Natural killer cell treated with Interleukin-12 subunit alpha and Interleukin-12 subunit beta and Interleukin-15 and Interleukin-18, amount 100 ng/mL, for 72 hours (primary cell): Measurements from ENCODE around the gene TKFC. TPM values are rescaled to one million over a fixed set of nuclear protein-coding genes. Genes with fewer than 3 reads are reported as not detected.

Experiments
- ATAC-seq, 2 donors: fragments of 150-1000 bp; cut with Tn5 transposase in 1 of 2; sonication (Bioruptor Pico), chemical (Tn5 transposase) in 1 of 2; 2 replicates each; pipeline ENCODE4 v1.10.0; 2021
- DNase-seq: peaks from one replicate; pipeline ENCODE4 v3.0.0; 2022; ENCODE audit warnings: low spot score
- H3K27ac Mint-ChIP-seq, 2 donors: 1 replicate in 1 of 2; 2 replicates in 1 of 2; pipeline ENCODE4 v1.8.0; 2022; ENCODE audit warnings: mixed read lengths in 2 of 2, mild to moderate bottlenecking in 1 of 2, moderate library complexity in 1 of 2
- H3K27me3 Mint-ChIP-seq, 2 donors: 1 replicate in 1 of 2; 2 replicates in 1 of 2; pipeline ENCODE4 v1.8.0; 2022; ENCODE audit warnings: mixed read lengths in 2 of 2
- H3K36me3 Mint-ChIP-seq: one replicate; pipeline ENCODE4 v1.8.0; 2022; ENCODE audit warnings: mixed read lengths
- H3K4me1 Mint-ChIP-seq, 2 donors: 1 replicate in 1 of 2; 2 replicates in 1 of 2; pipeline ENCODE4 v1.8.0; 2022; ENCODE audit warnings: low read depth in 2 of 2, mixed read lengths in 2 of 2, mild to moderate bottlenecking in 1 of 2
- H3K4me3 Mint-ChIP-seq: one replicate; pipeline ENCODE4 v1.8.0; 2022; ENCODE audit warnings: mixed read lengths
- H3K9me3 Mint-ChIP-seq: 2 replicates; pipeline ENCODE4 v1.8.0; 2022; ENCODE audit warnings: mixed read lengths
- total RNA-seq, 2 donors: library from RNA; stranded (reverse); gene quantifications; one replicate each; pipeline ENCODE4 v1.2.3, GENCODE V29; 2022

The TKFC gene, protein sequence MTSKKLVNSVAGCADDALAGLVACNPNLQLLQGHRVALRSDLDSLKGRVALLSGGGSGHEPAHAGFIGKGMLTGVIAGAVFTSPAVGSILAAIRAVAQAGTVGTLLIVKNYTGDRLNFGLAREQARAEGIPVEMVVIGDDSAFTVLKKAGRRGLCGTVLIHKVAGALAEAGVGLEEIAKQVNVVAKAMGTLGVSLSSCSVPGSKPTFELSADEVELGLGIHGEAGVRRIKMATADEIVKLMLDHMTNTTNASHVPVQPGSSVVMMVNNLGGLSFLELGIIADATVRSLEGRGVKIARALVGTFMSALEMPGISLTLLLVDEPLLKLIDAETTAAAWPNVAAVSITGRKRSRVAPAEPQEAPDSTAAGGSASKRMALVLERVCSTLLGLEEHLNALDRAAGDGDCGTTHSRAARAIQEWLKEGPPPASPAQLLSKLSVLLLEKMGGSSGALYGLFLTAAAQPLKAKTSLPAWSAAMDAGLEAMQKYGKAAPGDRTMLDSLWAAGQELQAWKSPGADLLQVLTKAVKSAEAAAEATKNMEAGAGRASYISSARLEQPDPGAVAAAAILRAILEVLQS
- 10 to 100 TPM; 18.9 to 38.9 TPM for total RNA-seq

DNA sequence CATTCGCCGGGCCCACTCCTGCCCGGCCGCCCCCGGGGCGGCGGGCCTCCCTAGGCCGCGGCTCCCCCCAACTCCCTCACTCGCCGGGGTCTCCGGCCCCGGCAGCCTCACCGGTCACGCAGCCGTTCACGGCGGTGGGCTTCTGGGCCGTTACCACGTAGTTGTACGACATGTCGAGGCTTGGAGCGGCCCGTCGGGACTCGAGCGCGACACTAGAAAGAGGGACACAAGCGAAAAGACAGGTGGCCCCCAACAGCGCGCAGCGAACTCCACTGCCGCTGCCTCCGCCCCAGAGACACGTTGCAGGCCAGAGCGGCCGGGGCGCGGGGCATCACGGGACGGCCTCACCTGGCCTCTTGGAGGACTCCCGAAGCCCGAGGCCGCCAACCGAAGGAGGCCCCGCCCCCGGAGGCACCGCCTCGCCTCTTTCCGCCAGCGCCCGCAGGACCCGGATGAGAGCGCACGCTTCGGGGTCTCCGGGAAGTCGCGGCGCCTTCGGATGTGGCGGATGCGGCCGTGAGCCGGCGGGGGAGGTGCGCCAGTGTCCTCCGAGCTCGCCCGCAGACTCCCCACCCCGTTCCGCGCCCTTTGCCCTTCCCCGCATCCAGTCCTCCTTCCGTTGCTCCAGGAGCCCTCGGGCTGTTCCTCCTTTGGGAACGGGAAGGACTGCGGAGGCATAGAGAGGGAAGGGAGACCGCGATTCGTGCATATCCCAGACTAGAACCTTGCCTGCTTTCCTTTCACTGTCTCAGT, at the start of gene TKFC, which contains the start of gene DDB1:
TSS of gene TKFC (plus strand) at position 432 of the 753 bp plus-strand sequence. CDS start 1,501 bp downstream, outside the sequence.
TSS of gene DDB1 (minus strand) at position 309 of the 753 bp plus-strand sequence. CDS start at position 172, 137 bp downstream.
- Mint-ChIP-seq H3K4me3 (peak within 1 kb of the TSS; percentile 99), H3K4me1 (peaks cover 43 to 45% of the 10 kb centered on the region in 2 donors), H3K36me3 (peaks cover 14% of the 10 kb centered on the region), H3K9me3 (no peaks in the 10 kb centered on the region), H3K27ac (peak within 1 kb of the TSS; percentile 98), H3K27me3 (no peaks in the 10 kb centered on the region)
- peak; percentile 97 to 98 for ATAC-seq
- DNase-seq: peak; percentile 98

DNA sequence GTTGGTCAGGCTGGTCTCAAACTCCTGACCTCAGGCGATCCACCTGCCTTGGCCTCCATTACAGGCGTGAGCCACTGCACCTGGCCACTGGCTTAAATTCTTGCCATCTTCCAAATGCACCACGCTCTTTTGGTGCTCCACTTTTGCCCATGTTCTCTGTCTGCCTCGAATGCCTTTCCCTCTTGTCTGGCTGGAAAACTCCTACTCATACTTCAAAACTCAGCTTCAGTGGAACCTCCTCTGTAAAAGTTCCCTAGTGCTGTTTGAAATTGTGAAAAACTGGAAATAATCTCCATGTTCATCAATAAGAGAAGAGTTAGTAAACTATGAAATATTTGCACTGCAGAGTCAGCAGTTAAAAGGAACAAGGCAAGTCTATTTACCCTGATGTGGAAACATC, 49.4 kb upstream of the TKFC start:
- no peak for DNase-seq
- H3K4me3 Mint-ChIP-seq: no peak overlapping the region
- no peaks in the 10 kb centered on the region for H3K9me3 Mint-ChIP-seq
- H3K4me1 Mint-ChIP-seq: peaks cover 0 to 3% of the 10 kb centered on the region in 2 donors
- H3K36me3 Mint-ChIP-seq: no peaks in the 10 kb centered on the region
- no peak for ATAC-seq
- H3K27ac Mint-ChIP-seq: no peak overlapping the region
- H3K27me3 Mint-ChIP-seq: peaks cover 0 to 3% of the 10 kb centered on the region in 2 donors

DNA sequence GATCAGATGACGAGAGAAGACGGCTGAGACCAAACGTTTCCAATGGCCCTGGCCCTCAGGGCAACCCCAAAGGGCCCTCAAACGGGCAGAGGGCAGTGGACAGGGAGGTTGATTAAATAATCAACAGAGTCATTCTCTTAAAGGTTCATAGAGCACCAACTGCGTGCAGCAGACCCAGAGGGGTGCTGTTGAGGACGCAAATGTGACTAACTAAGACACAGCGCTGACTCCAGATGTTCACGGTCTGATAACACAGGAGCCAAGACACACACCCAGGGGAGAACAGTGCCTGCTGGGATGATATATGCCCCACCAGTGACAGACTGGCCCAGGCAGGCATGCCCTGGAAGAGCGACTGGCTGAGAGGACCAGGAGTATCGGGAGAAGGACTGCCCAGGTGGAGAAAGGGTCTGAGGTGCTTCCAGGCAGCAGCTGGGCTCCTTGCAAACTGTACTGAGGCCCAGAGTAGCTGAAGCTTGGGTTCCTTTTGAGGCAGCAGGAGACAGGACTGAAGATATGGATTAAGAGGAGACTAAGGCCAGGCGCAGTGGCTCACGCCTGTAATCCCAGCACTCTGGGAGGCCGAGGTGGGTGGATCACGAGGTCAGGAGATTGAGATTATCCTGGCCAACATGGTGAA, 45.6 kb upstream of the TKFC start:
- Mint-ChIP-seq H3K9me3 (no peaks in the 10 kb centered on the region), H3K36me3 (no peaks in the 10 kb centered on the region), H3K27me3 (peaks cover 5 to 6% of the 10 kb centered on the region in 2 donors), H3K4me3 (no peak overlapping the region), H3K27ac (no peak overlapping the region), H3K4me1 (no peaks in the 10 kb centered on the region)
- DNase-seq (no peak), ATAC-seq (no peak)

DNA sequence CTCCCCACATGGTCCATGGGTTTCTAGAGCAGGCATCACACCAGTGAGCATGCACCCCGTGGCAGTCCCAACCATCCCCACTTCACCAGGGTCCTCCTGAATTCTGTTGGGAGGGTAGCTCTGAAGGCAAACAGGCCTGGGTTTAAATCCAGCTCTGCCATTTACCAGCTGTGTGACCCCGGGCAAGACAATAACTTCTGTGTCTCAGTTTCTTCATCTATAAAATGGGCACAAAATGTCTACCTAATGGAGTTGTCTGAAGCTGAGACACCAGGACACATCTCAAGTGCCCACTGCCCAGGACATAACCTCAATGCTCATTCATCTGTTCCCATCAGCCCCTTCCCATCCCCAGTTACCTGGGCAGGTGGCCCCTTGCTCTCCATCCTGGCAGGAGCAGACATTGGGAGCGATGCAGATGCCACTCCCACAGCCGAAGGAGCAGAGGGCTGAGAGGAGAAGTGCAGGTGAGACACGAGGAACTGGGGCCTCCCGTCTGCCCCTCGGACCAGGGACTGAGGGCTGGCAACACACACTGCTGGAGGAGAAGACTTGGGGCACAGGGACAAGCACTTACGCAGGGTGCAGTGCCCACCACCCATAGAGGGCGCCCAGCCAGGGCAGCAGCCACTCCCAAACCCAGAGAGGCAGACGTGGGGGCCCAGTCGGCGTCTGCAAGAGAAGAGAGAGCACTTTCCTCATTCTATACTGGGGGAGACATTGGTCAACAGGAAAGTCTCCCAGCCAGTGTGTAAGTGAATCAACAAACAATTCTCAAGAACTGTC, 41.9 kb upstream of the TKFC start:
- DNase-seq (no peak), ATAC-seq (no peak)
- H3K9me3 Mint-ChIP-seq: no peaks in the 10 kb centered on the region
- H3K4me1 Mint-ChIP-seq: peaks cover 0 to 2% of the 10 kb centered on the region in 2 donors
- H3K36me3 Mint-ChIP-seq: no peaks in the 10 kb centered on the region
- H3K27me3 Mint-ChIP-seq: peaks cover 8 to 10% of the 10 kb centered on the region in 2 donors
- H3K4me3 Mint-ChIP-seq: no peak overlapping the region
- H3K27ac Mint-ChIP-seq: no peak overlapping the region

DNA sequence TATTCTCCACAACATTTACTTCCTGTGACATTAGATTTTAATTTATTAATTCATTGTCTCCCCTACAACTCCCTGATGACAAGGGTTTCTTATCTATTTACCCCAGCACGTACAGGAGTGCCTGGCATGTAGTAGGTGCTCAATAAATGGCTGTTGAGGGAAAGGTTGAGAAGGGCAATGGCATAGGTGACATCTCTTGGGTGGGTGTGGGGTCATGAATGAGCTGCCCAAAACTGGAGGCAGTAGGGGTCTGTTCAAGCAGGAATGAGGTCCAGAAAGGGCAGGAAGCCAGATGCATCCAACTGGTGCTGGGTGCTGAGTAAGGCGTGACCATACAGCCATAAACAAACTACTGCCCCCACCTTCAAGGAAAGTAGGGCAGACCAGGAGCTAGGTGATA, 40.7 kb upstream of the TKFC start:
- H3K36me3 Mint-ChIP-seq: peaks cover 6% of the 10 kb centered on the region
- DNase-seq (no peak), ATAC-seq (no peak)
- peaks cover 8 to 10% of the 10 kb centered on the region in 2 donors for H3K27me3 Mint-ChIP-seq
- no peak overlapping the region for H3K27ac Mint-ChIP-seq
- H3K4me1 Mint-ChIP-seq: peaks cover 5 to 7% of the 10 kb centered on the region in 2 donors
- H3K4me3 Mint-ChIP-seq: no peak overlapping the region
- no peaks in the 10 kb centered on the region for H3K9me3 Mint-ChIP-seq

DNA sequence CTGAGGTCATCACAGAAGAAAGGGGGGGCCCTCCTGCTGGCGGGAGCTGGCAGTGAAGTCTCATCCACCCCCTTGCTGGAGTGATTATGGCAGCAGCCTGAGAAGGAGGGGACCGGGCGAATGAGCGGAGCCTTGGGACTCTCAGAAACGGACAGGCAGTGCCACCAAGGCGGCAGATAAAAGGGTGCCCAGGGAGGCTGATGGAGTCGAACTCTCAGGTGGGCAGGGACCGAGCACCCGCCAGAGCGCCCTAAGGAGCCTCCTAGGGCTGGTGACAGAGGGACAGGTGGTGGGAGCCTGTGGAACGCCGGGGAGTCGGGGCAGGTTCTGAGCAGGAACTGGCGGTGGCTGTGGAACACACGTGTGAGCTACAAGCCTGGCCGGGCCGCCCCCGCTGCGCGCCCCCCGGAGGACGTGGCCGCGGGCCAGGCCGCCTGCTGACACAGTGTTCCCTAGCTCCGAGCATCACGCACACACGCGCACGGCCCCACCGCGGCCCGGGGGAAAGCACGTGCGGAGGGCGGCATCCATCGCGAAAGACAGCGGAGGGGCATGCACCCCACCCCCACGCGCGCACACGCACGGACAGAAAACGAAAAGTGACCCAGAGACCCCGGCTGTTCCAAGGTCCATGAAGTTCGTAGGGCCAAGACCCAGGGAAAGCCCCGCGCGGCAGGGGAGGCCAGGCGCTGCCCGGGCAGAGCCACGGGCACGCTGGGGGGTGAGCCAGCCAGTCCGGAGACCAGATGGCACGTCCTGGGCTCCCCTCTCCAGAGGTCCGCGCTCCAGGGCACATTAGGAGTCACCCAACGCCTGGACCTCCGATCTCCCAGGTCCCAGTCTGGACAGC, 38.9 kb upstream of the TKFC start:
- Mint-ChIP-seq H3K36me3 (peaks cover 11% of the 10 kb centered on the region), H3K9me3 (no peaks in the 10 kb centered on the region), H3K4me1 (peaks cover 22 to 23% of the 10 kb centered on the region in 2 donors), H3K4me3 (peak overlapping the region; percentile 74), H3K27me3 (peaks cover 8 to 10% of the 10 kb centered on the region in 2 donors), H3K27ac (no peak overlapping the region)
- ATAC-seq: peak; percentile 56 to 65
- DNase-seq: no peak

DNA sequence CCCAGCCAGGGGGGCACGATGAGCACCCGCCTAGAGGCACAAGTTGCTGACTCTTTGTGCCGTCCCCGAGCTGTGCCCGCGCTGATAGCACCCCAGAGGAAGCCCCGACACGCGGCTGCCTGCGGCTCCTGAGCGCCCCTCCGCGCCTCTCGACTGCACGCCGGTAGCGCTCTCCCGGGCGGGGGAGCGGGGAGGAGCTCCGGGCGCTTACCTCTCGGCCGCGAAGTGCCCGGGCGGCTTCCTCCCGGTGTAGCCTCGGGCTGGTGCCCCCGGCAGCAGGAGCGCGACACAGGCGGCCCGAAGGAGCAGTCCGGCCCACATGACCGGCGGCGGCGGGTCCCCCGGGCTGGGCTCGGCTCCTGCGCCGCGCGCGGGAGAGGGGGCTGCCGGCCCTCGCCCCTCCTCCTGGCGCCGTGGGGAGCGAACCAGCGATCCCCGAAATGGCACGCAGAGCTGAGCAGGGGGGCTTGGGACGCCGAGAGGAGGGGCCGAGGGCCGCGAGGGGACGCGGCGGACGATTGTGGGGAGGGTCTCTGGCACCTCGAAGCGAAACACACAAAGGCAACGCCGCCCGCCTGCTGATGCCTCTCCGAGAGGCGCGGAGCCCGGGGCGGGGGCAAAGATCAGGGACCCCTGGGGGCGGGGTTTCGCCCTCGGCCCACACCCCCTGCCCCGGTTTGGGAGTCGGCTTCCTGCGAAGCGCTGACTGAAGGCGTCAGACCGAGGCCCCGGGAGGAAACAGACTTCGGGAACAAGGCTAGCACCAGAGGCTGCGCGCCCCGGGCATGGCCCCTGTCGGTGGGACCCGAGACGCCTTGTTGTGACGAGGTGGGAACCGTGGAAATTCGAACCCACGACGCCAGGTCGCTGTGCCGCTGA, 38.1 kb upstream of the TKFC start, which contains the start of gene VWCE:
TSS of gene VWCE (minus strand) at position 600 of the 879 bp plus-strand sequence. CDS start at position 321, 279 bp downstream.
- ATAC-seq (peak; percentile 81), DNase-seq (no peak)
- H3K36me3 Mint-ChIP-seq: peaks cover 11% of the 10 kb centered on the region
- H3K4me3 Mint-ChIP-seq: peak within 1 kb of the TSS; percentile 74
- H3K9me3 Mint-ChIP-seq: no peaks in the 10 kb centered on the region
- no peak within 1 kb of the TSS for H3K27ac Mint-ChIP-seq
- peaks cover 8 to 10% of the 10 kb centered on the region in 2 donors for H3K27me3 Mint-ChIP-seq
- peaks cover 26 to 28% of the 10 kb centered on the region in 2 donors for H3K4me1 Mint-ChIP-seq

DNA sequence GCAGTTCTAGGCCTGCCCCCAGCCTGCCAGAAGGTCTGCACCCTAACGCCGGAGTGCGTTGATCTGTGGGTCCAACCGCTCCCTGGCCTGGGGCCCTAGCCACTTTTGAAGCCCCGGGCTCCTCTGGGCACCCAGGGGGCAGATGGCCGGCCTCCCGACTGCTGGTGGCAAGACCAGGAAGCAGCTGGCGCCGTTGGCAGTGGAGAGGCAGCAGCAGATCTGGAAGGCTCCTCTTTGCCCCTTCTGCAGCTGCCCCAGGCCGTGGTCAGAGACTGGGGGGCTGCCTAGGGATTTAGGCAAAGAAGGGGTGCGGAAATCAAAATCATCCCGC, 37.5 kb upstream of the TKFC start:
- Mint-ChIP-seq H3K4me3 (no peak overlapping the region), H3K9me3 (no peaks in the 10 kb centered on the region), H3K27ac (no peak overlapping the region), H3K4me1 (peaks cover 28 to 29% of the 10 kb centered on the region in 2 donors), H3K36me3 (peaks cover 14% of the 10 kb centered on the region), H3K27me3 (peaks cover 8 to 10% of the 10 kb centered on the region in 2 donors)
- no peak for DNase-seq
- no peak for ATAC-seq

DNA sequence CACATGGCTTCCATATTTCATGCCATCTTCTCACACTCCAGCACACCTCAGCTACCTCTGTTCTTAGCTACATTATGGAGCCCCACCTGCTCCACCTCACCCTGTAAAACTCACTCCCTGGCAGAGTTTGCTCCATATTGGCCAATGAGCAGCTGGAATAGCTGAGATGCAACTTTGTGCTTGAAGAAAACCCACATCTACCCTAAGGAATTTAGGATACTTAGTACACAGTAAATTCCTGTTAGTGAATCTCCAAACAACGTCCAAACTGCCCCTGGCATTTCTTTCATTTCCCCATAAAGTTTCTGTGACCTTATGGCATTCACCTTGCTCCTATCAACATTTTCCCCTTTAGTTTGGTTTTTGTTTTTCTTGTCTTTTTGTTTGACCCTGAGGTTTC, 35.7 kb upstream of the TKFC start:
- Mint-ChIP-seq H3K36me3 (peaks cover 29% of the 10 kb centered on the region), H3K4me1 (peaks cover 28 to 29% of the 10 kb centered on the region in 2 donors), H3K9me3 (no peaks in the 10 kb centered on the region), H3K27me3 (peaks cover 4 to 8% of the 10 kb centered on the region in 2 donors), H3K27ac (peak overlapping the region in 1 of 2 donors; percentile 14), H3K4me3 (peak overlapping the region; percentile 21)
- ATAC-seq (no peak), DNase-seq (no peak)

DNA sequence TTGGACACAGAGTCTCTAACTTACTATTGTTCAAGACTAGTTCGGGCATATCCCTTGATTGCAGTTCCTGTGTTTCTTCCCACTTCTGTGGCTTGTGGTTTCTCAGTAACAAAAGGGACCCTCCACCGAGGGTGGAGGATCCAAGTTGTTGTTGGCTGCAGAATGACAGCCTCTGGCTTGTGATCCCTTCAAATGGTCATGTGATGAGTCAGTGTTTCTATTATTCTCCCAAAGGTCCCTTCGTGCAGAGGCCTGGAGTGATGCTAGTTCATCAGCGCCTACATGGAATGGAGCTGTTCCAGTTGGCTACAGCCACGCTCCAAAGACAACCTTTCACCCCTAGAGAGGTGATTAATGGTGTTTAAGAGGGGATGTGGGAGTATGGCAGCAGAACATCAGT, 35.3 kb upstream of the TKFC start:
- DNase-seq (no peak), ATAC-seq (peak in 1 of 2 donors; percentile 49)
- Mint-ChIP-seq H3K27ac (peak overlapping the region in 1 of 2 donors; percentile 14), H3K4me1 (peaks cover 28 to 29% of the 10 kb centered on the region in 2 donors), H3K27me3 (peaks cover under 1 to 5% of the 10 kb centered on the region in 2 donors), H3K9me3 (no peaks in the 10 kb centered on the region), H3K36me3 (peaks cover 29% of the 10 kb centered on the region), H3K4me3 (peak overlapping the region; percentile 21)

DNA sequence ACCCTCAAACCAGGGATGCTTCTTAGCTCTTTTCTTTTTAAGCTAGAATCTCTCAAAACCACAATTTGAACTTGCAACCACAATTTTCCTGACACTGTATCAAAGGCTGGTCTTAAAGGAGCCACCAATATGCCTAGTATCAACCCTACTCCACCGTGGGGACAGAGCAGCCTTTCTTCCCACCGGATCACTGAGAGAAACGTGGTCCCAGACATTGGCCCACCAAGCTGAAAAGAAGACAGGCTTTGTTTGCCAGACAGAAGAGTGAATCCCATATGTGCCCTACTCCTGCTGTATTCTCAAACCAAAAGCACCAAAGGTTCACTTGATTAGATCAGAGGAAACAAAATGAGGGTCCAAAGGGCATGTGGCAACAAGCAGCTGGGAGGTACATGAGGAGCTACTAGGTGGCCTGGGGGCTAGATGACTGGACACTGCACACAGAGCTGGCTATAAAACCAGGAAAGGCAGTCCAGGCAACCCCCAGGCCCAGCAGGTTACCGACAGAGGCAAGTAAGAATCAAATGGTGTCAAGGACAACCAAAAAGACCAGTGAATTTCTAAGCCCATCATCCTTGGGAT, 34.3 kb upstream of the TKFC start:
- no peaks in the 10 kb centered on the region for H3K9me3 Mint-ChIP-seq
- H3K36me3 Mint-ChIP-seq: peaks cover 29% of the 10 kb centered on the region
- H3K27ac Mint-ChIP-seq: peak overlapping the region in 1 of 2 donors; percentile 14
- no peak for DNase-seq
- peaks cover 28 to 29% of the 10 kb centered on the region in 2 donors for H3K4me1 Mint-ChIP-seq
- no peak overlapping the region for H3K4me3 Mint-ChIP-seq
- no peaks in the 10 kb centered on the region for H3K27me3 Mint-ChIP-seq
- no peak for ATAC-seq
